Naive thymus-derived CD4-positive, alpha-beta T cell (primary cell): Measurements from ENCODE around the gene ZBP1. TPM values are rescaled to one million over a fixed set of nuclear protein-coding genes. Genes with fewer than 3 reads are reported as not detected.

Source experiments
- ATAC-seq: fragments of 150-1000 bp; cut with Tn5 transposase; 2 replicates; pipeline ENCODE4 v1.10.0; 2021; ENCODE audit warnings: mild to moderate bottlenecking, moderate library complexity
- CTCF ChIA-PET: fragments of 350-600 bp; sonication (Branson Sonifier 250); formaldehyde crosslinking; loops from one replicate; lab custom pipeline; 2021; ENCODE audit warnings: antibody characterized with exemption; lab: Charles Lee
- POLR2A ChIA-PET: fragments of 350-600 bp; sonication (Branson Sonifier 250); formaldehyde crosslinking; loops from one replicate; lab custom pipeline; 2021; ENCODE audit warnings: antibody characterized with exemption, inconsistent platforms; lab: Charles Lee
- DNase-seq, 9 donors: peaks; one replicate each; pipeline versions ENCODE4 v3.0.0 to v3.0.0-alpha.2; 2020 to 2022; ENCODE audit warnings: mixed read lengths in 1 of 9
- H3K27ac ChIP-seq: one replicate; pipeline ENCODE4 v1.7.0; 2013; ENCODE audit warnings: mild to moderate bottlenecking, low read depth, low read length, moderate library complexity
- H3K27me3 ChIP-seq, 2 donors: one replicate each; pipeline ENCODE4 v1.7.0; 2013; ENCODE audit warnings: low read length in 2 of 2, mild to moderate bottlenecking in 2 of 2, moderate library complexity in 2 of 2; ENCODE audit not compliant: control insufficient read depth in 2 of 2, insufficient read depth in 2 of 2
- H3K36me3 ChIP-seq, 3 experiments: 1 replicate in 2 of 3; 2 replicates in 1 of 3; pipeline ENCODE4 v1.7.0; 2013; ENCODE audit warnings: low read length in 3 of 3, mild to moderate bottlenecking in 3 of 3, moderate library complexity in 1 of 3; ENCODE audit not compliant: insufficient read depth in 3 of 3, control insufficient read depth in 2 of 3
- H3K4me1 ChIP-seq, 2 donors: one replicate each; pipeline ENCODE4 v1.7.0; 2013; ENCODE audit warnings: low read length in 2 of 2, mild to moderate bottlenecking in 2 of 2, moderate library complexity in 1 of 2; ENCODE audit not compliant: control insufficient read depth in 2 of 2, insufficient read depth in 2 of 2
- H3K4me3 ChIP-seq: 2 replicates; pipeline ENCODE4 v1.7.0; 2013; ENCODE audit warnings: mild to moderate bottlenecking, low read length
- H3K9me3 ChIP-seq, 3 experiments: 1 replicate in 2 of 3; 2 replicates in 1 of 3; pipeline ENCODE4 v1.7.0; 2013; ENCODE audit warnings: low read length in 3 of 3; ENCODE audit not compliant: control insufficient read depth in 2 of 3
- H3K27ac Mint-ChIP-seq, 9 donors: one replicate each; pipeline ENCODE4 v1.8.0; 2020 to 2022; ENCODE audit warnings: mixed read lengths in 9 of 9, mild to moderate bottlenecking in 8 of 9, moderate library complexity in 5 of 9, inconsistent platforms in 2 of 9
- H3K27me3 Mint-ChIP-seq, 5 donors: one replicate each; pipeline ENCODE4 v1.8.0; 2021 to 2022; ENCODE audit warnings: mixed read lengths in 5 of 5, mild to moderate bottlenecking in 1 of 5
- H3K36me3 Mint-ChIP-seq, 5 donors: one replicate each; pipeline ENCODE4 v1.8.0; 2020 to 2022; ENCODE audit warnings: mixed read lengths in 5 of 5, mild to moderate bottlenecking in 3 of 5, inconsistent platforms in 1 of 5
- H3K4me1 Mint-ChIP-seq, 7 donors: one replicate each; pipeline ENCODE4 v1.8.0; 2020 to 2022; ENCODE audit warnings: mixed read lengths in 7 of 7, mild to moderate bottlenecking in 3 of 7, inconsistent platforms in 1 of 7
- H3K4me3 Mint-ChIP-seq, 10 donors: one replicate each; pipeline ENCODE4 v1.8.0; 2020 to 2022; ENCODE audit warnings: mild to moderate bottlenecking in 10 of 10, mixed read lengths in 10 of 10, moderate library complexity in 6 of 10, inconsistent platforms in 2 of 10
- H3K9me3 Mint-ChIP-seq, 11 donors: one replicate each; pipeline ENCODE4 v1.8.0; 2020 to 2022; ENCODE audit warnings: mixed read lengths in 11 of 11, mild to moderate bottlenecking in 4 of 11, inconsistent platforms in 1 of 11, moderate library complexity in 1 of 11
- intact Hi-C, 2 donors: fragments of 100-400 bp; cut with micrococcal nuclease; formaldehyde crosslinking; loops; one replicate each; pipeline ENCODE4 v1.15.1; 2023
- polyA plus RNA-seq, 2 donors: library from polyadenylated mRNA; unstranded; fragments of 300-500 nt; fragmentation: Illumina TruSeq; gene quantifications; one replicate each; pipeline ENCODE4 v1.2.3, GENCODE V29; 2021
- total RNA-seq, 6 experiments: library from RNA in 5 of 6; stranded (reverse) in 5 of 6; gene quantifications; 1 replicate in 5 of 6; 2 replicates in 1 of 6; pipeline ENCODE4 v1.2.3 and lab custom pipeline; 2021 to 2026

Gene ZBP1
- total and polyA plus RNA-seq, 7 experiments from 2014 or later = 5.9 to 27.9 (median 10.4) TPM

DNA sequence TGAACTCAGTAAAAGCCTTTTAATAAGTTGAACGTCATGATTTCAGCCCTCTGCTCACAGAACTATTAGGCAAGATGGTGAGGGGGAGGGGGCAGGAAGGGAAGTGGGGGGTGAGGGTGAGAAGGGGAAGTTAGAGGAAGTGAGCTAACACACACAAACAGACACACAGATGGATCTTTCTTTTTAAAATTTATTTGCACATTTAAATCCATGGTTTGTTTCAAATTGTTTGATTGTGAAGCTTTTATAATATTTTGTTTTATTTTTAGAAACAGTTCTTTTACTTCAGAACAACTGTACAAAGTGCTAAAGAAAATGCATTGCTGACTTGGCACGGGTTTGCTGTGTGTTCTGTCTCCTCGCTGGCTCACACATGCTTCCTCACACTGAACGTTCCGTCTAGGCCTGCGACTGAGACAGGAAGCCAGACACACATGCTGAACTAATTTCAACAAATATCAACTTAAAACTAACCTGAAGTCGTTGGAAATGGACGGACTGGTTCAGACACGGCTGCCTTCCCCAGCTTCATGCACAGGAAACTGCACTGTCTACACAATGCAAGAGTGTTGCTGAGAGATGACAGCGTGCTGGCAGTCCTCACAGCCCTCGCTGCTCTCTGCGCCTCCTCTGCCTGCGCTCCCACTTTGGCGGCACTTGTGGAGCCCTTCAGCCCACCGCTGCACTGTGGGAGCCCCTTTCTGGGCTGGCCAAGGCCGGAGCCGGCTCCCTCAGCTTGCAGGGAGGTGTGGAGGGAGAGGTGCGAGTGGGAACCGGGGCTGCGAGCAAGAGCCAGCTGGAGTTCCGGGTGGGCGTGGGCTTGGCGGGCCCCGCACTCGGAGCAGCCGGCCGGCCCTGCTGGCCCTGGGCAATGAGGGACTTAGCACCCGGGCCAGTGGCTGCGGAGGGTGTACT is 8.1 kb upstream of the ZBP1 start:
- peak overlapping the region; percentile 85 to 97 (median 91) for H3K4me3 Mint-ChIP-seq
- H3K9me3 Mint-ChIP-seq = peaks cover 3 to 21% (median 13%) of the 10 kb centered on the region in 11 donors
- POLR2A ChIA-PET = interaction anchor here (0.9 to 6.8 kb wide), 16 partner anchors 10 to 588 kb away, joined by 3 to 175 read pairs (median 6); partner anchors contain the start of genes PMEPA1, RBM38 and ZBP1
- peak overlapping the region; percentile 49 for H3K4me3 ChIP-seq
- ATAC-seq = peak; percentile 88
- peaks cover 41 to 51% of the 10 kb centered on the region in 2 donors for H3K4me1 ChIP-seq
- H3K27ac ChIP-seq = peak overlapping the region; percentile 83
- DNase-seq = peak in 7 of 9 donors; percentile 62 to 81 (median 71)
- H3K36me3 ChIP-seq = peaks cover 0 to 8% (median 0%) of the 10 kb centered on the region in 3 experiments
- intact Hi-C loops = loop anchor here (1.0 to 10.0 kb wide), 7 partner anchors 9 to 1266 kb away; partner anchors contain the start of genes PMEPA1 (in 1 of the 2), RAB22A (in 1 of the 2), STX16 (in 1 of the 2) and VAPB (in 1 of the 2)
- H3K4me1 Mint-ChIP-seq = peaks cover 38 to 94% (median 80%) of the 10 kb centered on the region in 7 donors
- peaks cover 6 to 38% (median 30%) of the 10 kb centered on the region in 5 donors for H3K36me3 Mint-ChIP-seq
- H3K27ac Mint-ChIP-seq = peak overlapping the region; percentile 92 to 100 (median 98)
- peaks cover 0 to 53% (median 0%) of the 10 kb centered on the region in 5 donors for H3K27me3 Mint-ChIP-seq
- CTCF ChIA-PET = interaction anchor here (0.7 to 4.8 kb wide), 7 partner anchors 8 to 1043 kb away, joined by 3 to 38 read pairs (median 3); partner anchors contain the start of gene ZBP1
- peaks cover 0 to 11% (median 10%) of the 10 kb centered on the region in 3 experiments for H3K9me3 ChIP-seq
- no peaks in the 10 kb centered on the region for H3K27me3 ChIP-seq

DNA sequence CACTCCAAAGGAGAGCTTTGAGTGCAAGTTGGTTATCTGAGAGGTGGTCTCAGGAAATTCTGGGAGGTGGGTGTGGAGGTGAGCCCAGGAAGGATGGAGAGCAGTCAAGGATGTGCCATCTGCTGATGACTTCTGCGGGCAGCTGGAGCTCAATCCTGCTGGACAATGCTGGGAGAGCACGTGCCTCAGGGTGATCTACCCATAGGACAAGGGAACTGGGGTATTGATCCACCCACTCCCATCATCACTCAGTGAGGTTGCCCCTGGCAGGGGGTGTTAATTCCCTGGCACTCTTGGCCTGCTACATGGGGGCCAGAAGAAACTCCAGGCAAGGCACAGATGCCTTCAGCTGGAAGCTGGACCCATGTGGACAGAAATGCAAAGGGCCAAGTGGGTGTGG is 7.1 kb upstream of the ZBP1 start:
- Histone ChIP-seq H3K27me3 (no peaks in the 10 kb centered on the region), H3K36me3 (peaks cover 0 to 8% (median 0%) of the 10 kb centered on the region in 3 experiments), H3K4me1 (peaks cover 42 to 55% of the 10 kb centered on the region in 2 donors), H3K4me3 (peak overlapping the region; percentile 49), H3K27ac (peak overlapping the region; percentile 83), H3K9me3 (peaks cover 0 to 11% (median 10%) of the 10 kb centered on the region in 3 experiments)
- Mint-ChIP-seq H3K4me3 (peak overlapping the region; percentile 28 to 97 (median 90)), H3K27me3 (peaks cover 0 to 47% (median 0%) of the 10 kb centered on the region in 5 donors), H3K9me3 (peaks cover 3 to 18% (median 12%) of the 10 kb centered on the region in 11 donors), H3K27ac (peak overlapping the region; percentile 46 to 100 (median 98)), H3K36me3 (peaks cover 6 to 37% (median 30%) of the 10 kb centered on the region in 5 donors), H3K4me1 (peaks cover 40 to 94% (median 77%) of the 10 kb centered on the region in 7 donors)
- intact Hi-C loops = loop anchor here (5.0 to 10.0 kb wide), 4 partner anchors 680 to 1267 kb away; partner anchors contain the start of genes RAB22A (in 1 of the 2), STX16 (in 1 of the 2) and VAPB (in 1 of the 2)
- CTCF ChIA-PET = interaction anchor here (0.7 to 4.8 kb wide), 9 partner anchors 7 to 1044 kb away, joined by 3 to 38 read pairs (median 3); partner anchors contain the start of gene ZBP1
- POLR2A ChIA-PET = interaction anchor here (0.9 to 6.8 kb wide), 11 partner anchors 9 to 589 kb away, joined by 3 to 175 read pairs (median 4); partner anchors contain the start of genes PMEPA1, RBM38 and ZBP1
- DNase-seq (no peak), ATAC-seq (no peak)

DNA sequence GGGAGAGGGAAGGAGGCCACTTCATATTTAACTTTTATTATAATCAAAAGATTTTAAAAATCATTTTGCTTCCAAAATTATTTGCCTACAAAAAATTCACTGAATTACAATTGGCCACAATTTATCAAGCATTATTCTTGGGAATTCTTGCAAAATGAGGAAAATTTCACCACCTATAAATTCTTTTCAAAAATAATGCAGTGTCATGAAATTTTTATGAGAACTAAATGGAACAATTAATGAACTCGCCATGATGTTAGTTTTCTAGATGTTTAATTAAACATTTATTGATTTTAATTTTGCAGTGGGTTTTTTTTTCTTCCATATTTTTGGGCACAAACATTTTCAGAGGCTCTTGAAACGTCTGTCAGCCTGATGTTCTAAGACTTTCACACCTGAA is 5.8 kb upstream of the ZBP1 start:
- Histone ChIP-seq H3K4me1 (peaks cover 54 to 68% of the 10 kb centered on the region in 2 donors), H3K27me3 (no peaks in the 10 kb centered on the region), H3K36me3 (peaks cover 0 to 8% (median 0%) of the 10 kb centered on the region in 3 experiments), H3K9me3 (peaks cover 0 to 11% (median 10%) of the 10 kb centered on the region in 3 experiments), H3K27ac (no peak overlapping the region), H3K4me3 (no peak overlapping the region)
- Mint-ChIP-seq H3K27ac (peak overlapping the region in 8 of 9 donors; percentile 66 to 100 (median 96)), H3K9me3 (peaks cover 3 to 18% (median 12%) of the 10 kb centered on the region in 11 donors), H3K27me3 (peaks cover 0 to 35% (median 0%) of the 10 kb centered on the region in 5 donors), H3K36me3 (peaks cover 6 to 34% (median 30%) of the 10 kb centered on the region in 5 donors), H3K4me1 (peaks cover 37 to 94% (median 75%) of the 10 kb centered on the region in 7 donors), H3K4me3 (peak overlapping the region in 9 of 10 donors; percentile 26 to 91 (median 81))
- DNase-seq = no peak
- CTCF ChIA-PET = interaction anchor here (4.8 kb wide), 1 partner anchor 27 kb away, joined by 23 read pairs; no protein-coding TSS in a partner anchor
- POLR2A ChIA-PET = interaction anchor here (6.8 kb wide), 1 partner anchor 8 kb away, joined by 175 read pairs; the partner anchor contains the start of gene ZBP1
- intact Hi-C loops = loop anchor here (5.0 to 10.0 kb wide), 4 partner anchors 681 to 1269 kb away; partner anchors contain the start of genes RAB22A (in 1 of the 2), STX16 (in 1 of the 2) and VAPB (in 1 of the 2)
- no peak for ATAC-seq

DNA sequence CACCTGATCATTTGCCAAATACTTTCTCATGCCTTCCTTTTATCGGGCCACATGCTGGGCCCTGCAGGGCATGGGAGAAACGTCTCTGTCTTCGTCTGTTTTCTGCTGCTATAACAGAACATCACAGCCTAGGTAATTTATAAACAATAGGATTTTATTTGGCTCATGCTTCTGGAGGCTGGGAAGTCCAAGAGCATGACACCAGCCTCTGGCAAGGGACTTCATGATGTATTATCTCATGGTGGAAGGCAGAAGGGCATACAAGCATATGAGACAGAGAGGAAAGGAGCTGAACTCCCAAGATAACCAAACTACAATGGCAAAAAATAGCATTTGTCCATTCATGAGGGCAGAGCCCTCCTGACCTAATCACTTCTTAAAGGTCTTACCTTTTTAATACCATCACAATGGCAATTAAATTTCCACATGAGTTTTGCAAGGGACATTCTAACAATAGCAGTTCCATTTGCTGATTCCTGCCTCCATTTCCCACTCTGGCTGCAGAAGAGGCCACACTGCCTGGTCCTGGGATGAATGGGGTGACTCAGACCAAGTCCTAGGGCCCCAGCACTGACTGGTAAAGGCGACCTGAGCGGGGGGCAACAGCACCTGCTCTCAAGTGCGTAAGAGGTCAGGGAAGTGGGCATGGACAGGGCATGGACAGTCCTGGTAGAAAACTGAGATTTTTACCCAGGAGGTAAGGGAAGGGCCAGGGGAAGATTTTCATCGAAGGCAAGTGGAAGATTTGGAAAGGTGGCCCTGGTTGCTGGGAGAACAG is 5.1 kb upstream of the ZBP1 start:
- H3K27me3 Mint-ChIP-seq = peaks cover 0 to 29% (median 0%) of the 10 kb centered on the region in 5 donors
- POLR2A ChIA-PET = interaction anchor here (0.7 to 1.6 kb wide), 2 partner anchors 10 to 1200 kb away, joined by 3 to 4 read pairs; no protein-coding TSS in a partner anchor
- DNase-seq = no peak
- no peaks in the 10 kb centered on the region for H3K27me3 ChIP-seq
- H3K36me3 ChIP-seq = peaks cover 0 to 8% (median 0%) of the 10 kb centered on the region in 3 experiments
- peaks cover 0 to 11% (median 10%) of the 10 kb centered on the region in 3 experiments for H3K9me3 ChIP-seq
- peak overlapping the region in 7 of 10 donors; percentile 6 to 91 (median 57) for H3K4me3 Mint-ChIP-seq
- H3K36me3 Mint-ChIP-seq = peaks cover 6 to 34% (median 30%) of the 10 kb centered on the region in 5 donors
- peaks cover 3 to 18% (median 12%) of the 10 kb centered on the region in 11 donors for H3K9me3 Mint-ChIP-seq
- no peak for ATAC-seq
- intact Hi-C loops = loop anchor here (5.0 to 10.0 kb wide), 4 partner anchors 682 to 1269 kb away; partner anchors contain the start of genes RAB22A (in 1 of the 2), STX16 (in 1 of the 2) and VAPB (in 1 of the 2)
- peaks cover 53 to 71% of the 10 kb centered on the region in 2 donors for H3K4me1 ChIP-seq
- H3K4me1 Mint-ChIP-seq = peaks cover 38 to 94% (median 75%) of the 10 kb centered on the region in 7 donors
- H3K27ac Mint-ChIP-seq = peak overlapping the region in 7 of 9 donors; percentile 8 to 100 (median 55)
- no peak overlapping the region for H3K4me3 ChIP-seq
- H3K27ac ChIP-seq = no peak overlapping the region
- CTCF ChIA-PET = no interaction called here

DNA sequence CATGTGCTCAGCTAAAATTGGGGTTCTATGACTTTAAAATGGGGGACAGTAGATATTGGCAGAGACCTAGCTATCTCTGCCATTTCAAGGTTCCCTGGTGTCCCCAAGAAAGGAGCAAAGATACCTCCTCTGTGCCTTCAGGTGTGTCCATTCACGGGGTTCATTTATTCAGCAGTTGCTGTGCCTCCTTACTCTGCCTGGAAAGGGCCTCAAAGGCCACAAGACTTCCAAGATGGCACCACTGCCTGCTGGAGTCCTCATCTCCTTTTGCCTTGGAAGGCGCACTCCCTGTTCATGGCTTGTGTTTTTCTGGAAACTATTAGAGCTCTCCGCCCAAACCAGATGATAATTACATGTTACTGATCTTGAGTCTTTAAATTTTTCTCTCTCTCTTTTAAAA is 3.9 kb upstream of the ZBP1 start:
- CTCF ChIA-PET = interaction anchor here (0.6 to 1.4 kb wide), 5 partner anchors 23 to 57 kb away, joined by 3 to 5 read pairs (median 3); no protein-coding TSS in a partner anchor
- H3K4me3 Mint-ChIP-seq = peak overlapping the region in 1 of 10 donors; percentile 25

More for the DNA sequence above, 3.9 kb upstream of the ZBP1 start:
- Mint-ChIP-seq H3K9me3 (peaks cover 3 to 18% (median 9%) of the 10 kb centered on the region in 11 donors), H3K4me1 (peaks cover 34 to 94% (median 71%) of the 10 kb centered on the region in 7 donors), H3K27me3 (peaks cover 0 to 20% (median 0%) of the 10 kb centered on the region in 5 donors), H3K36me3 (peaks cover 6 to 30% (median 25%) of the 10 kb centered on the region in 5 donors), H3K27ac (peak overlapping the region in 4 of 9 donors; percentile 41 to 62 (median 55))
- H3K4me1 ChIP-seq = peaks cover 46 to 72% of the 10 kb centered on the region in 2 donors
- H3K4me3 ChIP-seq = no peak overlapping the region
- peaks cover 0 to 11% (median 10%) of the 10 kb centered on the region in 3 experiments for H3K9me3 ChIP-seq
- POLR2A ChIA-PET = interaction anchor here (0.6 to 1.6 kb wide), 3 partner anchors 9 to 1037 kb away, joined by 3 to 4 read pairs (median 3); no protein-coding TSS in a partner anchor
- DNase-seq (no peak), ATAC-seq (no peak)
- H3K27ac ChIP-seq = no peak overlapping the region
- intact Hi-C loops = loop anchor here in 1 of 2 donors (5.0 to 10.0 kb wide), 2 partner anchors 1193 to 1271 kb away; no protein-coding TSS in a partner anchor
- no peaks in the 10 kb centered on the region for H3K27me3 ChIP-seq
- peaks cover 0 to 8% (median 0%) of the 10 kb centered on the region in 3 experiments for H3K36me3 ChIP-seq
